HG03565 (cell line): ENCODE data around the gene BRMS1L.
"Not testable (repeated sequence)": the region's sequence is repeated elsewhere in the genome, so short reads cannot be mapped to it uniquely, and the experiment has no call there.

ENCODE experiments used
- ATAC-seq: cut with Tn5 transposase; IDR thresholded peaks from one replicate; pipeline ENCODE4 v1.9.1; 2021; ENCODE audit warnings: mild to moderate bottlenecking, moderate library complexity; ENCODE audit not compliant: unreplicated experiment

BRMS1L gene

DNA sequence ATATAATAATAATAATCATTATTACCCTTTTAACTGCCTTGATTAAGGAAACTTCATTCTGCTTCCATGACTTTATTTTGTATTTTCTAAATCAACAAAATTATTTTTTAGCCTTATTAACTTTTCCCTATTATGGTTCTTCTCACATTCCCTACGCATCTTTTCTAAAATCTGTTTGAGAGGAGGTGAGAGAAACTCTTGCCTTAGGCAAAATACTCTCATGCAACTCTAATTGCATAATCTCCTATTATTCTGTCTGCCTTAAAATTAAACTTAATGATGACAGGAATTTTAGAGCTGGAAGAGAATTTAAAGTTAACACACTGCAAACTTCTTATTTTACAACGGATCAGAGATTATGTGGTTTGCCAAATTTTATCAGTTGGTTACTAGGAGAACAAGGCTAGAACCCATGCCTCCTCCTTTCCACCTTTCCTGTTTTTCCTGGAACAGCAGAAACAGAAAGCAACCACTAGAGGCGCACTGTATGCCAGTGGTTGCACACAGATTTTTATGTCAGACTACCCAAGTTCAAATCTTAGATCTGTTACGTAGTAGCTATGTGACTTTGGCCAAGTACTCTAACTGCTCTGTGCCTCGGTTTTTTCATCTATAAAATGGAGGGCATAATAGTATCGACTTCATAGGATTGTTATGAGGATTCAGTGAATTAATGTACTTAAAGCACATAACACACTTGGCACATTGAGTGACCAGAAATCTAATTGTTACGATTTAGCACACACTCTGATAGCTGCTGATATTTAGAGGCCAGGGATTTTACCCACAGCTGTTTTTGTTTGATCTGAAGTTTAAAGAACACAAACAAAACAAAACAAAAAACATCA lies 4.3 kb upstream of the BRMS1L start:
- ATAC-seq, result no peak

DNA sequence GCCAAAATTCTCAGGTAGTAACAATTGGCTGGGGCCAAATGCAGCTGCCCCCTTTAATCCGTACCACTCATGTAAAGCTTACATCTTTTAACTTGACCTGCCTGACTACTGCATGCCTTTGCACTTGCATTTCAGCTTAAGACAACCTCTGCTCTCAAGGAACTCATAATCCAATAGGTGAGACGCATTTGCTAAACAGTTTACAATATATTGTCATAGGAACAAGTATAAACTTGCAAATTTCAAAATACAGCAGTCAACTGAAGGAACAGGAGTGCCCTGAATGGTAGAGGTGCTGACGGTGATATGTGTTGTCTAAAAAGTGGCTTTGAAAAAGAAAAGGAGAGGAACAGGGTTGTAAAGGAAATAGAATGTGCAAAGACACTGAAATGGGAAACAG lies 3.6 kb upstream of the BRMS1L start:
- no peak for ATAC-seq

DNA sequence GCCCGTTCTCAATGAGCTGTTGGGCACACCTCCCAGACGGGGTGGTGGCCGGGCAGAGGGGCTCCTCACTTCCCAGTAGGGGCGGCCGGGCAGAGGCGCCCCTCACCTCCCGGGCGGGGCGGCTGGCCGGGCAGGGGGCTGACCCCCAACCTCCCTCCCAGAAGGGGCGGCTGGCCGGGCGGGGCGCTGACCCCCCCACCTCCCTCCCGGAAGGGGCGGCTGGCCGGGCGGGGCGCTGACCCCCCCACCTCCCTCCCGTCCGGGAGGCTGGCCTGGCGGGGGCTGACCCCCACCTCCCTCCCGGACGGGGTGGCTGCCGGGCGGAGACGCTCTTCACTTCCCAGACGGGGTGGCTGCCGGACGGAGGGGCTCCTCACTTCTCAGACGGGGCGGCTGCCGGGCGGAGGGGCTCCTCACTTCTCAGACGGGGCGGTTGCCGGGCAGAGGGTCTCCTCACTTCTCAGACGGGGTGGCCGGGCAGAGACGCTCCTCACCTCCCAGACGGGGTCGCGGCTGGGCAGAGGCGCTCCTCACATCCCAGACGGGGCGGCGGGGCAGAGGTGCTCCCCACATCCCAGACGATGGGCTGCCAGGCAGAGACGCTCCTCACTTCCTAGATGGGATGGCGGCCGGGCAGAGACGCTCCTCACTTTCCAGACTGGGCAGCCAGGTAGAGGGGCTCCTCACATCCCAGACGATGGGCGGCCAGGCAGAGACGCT lies 1.5 kb upstream of the BRMS1L start:
- ATAC-seq, result not testable (repeated sequence)

DNA sequence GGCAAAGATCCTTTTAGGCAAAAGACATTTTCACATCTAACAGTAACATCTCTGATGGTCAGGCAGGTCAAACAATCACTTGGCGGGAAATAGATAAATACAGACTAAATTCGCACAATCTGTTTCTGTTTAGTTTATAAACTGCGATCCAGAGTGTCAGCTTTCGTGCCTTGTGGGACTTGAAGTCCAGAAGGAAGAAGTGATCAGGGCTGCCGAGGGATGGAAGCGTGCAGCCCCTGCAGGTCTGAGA lies 245 bp upstream of the BRMS1L start:
- ATAC-seq, result no peak

DNA sequence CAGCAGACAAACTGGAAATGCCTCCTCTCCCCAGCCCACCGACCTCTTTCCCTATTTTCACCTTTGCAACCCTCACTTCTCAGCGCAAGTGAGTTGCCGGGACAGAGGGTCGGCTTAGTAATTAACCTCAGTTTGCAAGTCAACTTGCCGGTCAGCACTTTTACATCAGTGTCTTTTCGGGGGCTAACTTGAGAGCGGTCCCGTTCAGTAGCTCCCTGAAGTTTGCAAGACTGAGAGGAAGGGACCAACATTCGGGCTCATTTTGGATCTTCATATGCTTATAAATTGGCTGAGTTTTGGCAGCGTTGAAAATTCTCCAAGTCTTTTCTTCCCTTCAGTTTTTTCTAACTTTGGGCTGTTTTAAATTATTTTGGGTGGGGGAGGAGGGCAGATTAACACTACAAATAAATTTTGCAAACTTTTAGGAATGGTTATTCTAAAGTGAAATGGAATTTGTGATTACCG lies 846 bp downstream of the BRMS1L start:
- no peak for ATAC-seq

DNA sequence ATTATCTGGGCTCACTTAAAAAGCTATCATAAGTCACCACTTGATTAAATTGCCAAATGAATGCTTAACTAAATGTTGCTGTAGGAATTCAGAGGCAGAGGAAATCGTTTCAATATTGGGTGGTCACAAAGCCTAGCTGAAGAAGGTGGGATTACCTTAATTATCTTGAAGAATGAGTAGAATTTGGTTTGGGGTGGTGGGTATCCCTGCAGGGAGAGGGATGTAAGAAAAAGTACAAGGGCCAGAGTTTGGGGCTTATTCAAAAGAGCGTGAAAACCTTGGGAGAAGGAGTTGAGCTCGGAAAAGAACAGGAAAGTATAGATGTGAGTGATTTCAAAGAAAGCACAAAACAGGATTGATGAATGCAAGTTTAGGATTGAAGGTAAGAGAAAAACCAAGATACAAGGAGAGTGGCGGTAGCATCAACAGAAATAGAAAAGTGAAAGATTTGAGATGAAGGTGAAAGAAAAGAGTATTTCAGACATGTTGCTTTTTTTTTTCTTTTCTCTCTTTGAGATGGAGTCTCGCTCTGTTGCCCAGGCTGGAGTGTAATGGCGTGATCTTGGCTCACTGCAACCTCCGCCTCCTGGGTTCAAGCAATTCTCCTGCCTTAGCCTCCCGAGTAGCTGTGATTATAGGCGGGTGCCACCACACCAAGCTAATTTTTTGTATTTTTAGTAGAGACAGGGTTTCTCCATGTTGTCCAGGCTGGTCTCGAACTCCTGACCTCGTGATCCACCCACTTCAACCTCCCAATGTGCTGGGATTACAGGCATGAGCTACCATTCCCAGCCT lies 1.7 kb downstream of the BRMS1L start:
- no peak for ATAC-seq

DNA sequence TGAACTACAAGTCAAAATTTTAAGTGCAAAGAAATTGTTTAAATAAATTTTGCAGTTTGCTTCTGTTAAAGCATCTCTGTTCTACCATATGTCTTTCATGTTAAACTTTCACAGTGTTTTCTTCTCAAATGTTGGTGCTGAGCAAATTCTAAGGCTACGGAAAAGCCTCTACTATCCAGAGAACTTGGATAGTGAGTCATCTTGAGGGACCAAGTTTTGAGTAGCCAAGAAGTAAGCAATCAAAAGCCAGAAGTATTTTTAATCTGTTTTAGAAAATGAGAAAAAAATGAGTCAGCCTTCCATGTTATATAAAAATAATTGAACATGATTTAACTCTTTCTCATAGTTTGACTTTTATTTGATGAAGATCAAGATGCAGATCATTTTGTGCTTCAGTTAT lies 3.3 kb downstream of the BRMS1L start:
- ATAC-seq, result no peak

DNA sequence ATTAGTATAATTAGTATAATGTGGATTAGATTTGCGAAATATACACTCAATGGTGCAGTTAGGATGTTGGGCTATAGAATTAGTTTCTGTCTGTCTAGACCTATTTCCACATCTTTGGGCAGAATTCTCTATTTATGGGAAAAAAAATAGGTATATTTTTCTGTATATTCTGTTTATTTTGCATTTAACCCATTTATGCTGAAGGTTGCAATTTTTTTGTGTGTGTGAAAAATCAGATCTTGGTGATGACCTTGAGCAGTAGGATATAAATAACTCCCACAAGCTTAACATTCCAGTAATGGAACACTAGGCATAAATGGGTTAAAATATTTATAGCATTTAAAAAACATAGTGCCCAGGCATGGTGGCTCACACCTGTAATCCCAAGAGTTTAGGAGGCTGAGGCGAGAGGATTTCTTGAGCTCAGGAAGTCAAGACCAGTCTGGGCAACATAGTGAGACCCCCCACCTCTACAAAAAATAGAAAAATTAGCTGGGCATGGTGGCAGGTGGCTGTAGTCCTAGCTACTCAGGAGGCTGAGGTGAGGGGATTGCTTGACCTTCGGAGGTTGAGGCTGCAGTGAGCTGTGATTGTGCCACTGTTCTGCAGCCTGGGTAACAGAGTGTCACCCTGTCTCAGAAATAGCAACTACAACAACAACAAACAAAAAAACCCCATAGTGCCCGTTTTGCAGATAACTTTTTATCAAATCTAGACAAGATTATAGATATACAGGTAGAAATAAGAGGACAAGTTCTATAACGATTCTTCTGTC lies 9.3 kb downstream of the BRMS1L start:
- no peak for ATAC-seq

DNA sequence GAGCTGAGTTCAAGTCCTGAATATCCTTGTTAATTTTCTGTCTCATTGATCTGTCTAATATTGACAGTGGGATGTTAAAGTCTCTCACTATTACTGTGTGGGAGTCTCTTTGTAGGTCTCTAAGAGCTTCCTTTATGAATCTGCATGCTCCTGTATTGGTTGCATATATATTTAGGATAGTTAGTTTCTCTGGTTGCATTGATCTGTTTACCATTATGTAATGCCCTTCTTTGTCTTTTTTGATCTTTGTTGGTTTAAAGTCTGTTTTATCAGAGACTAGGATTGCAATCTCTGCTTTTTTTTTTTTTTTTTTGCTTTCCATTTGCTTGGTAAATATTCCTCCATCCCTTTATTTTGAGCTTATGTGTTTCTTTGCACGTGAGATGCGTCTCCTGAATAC lies 15.6 kb downstream of the BRMS1L start:
- not testable (repeated sequence) for ATAC-seq

DNA sequence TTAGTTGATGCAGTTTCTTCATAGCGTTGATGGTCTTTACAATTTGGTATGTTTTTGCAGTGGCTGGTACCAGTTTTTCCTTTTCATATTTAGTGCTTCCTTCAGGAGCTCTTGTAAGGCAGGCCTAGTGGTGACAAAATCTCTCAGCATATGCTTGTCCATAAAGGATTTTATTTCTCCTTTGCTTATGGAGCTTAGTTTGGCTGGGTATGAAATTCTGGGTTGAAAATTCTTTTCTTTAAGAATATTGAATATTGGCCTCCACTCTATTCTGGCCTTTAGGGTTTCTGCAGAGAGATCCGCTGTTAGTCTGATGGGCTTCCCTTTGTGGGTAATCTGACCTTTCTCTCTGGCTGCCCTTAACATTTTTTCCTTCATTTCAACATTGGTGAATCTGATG lies 16.1 kb downstream of the BRMS1L start:
- not testable (repeated sequence) for ATAC-seq

DNA sequence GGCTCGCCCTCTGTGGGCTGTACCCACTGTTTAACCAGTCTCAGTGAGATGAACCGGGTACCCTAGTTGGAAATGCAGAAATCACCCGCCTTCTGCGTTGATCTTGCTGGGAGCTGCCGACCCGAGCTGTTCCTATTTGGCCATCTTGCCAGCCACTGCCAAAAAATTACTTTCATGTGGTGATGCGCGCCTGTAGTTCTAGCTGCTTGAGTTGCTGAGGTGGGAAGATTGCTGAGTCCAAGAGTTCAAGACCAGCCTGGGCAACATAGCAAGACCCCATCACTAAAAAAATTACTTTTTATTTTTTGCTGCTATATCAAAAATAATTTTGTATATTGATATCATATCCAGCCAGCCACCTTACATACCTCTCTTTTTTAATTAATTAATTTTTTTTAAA lies 18.4 kb downstream of the BRMS1L start:
- no peak for ATAC-seq

DNA sequence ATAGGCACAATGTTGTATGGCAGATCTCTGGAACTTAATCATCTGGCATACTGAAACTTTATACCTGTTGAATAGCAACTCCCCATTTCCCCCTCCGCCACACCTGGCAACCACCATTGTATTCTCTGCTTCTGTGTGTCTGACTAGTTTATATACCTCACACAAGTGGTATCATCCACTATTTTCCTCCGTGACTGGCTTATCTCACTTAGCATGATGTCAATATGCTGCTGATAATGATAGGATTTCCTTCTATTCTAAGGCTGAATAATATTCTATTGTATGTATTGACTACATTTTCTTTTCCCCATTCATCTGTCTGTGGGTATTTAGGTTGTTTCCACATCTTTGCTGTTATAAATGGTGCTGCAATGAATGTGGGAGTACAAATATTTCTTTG lies 21.5 kb downstream of the BRMS1L start:
- ATAC-seq, result no peak

DNA sequence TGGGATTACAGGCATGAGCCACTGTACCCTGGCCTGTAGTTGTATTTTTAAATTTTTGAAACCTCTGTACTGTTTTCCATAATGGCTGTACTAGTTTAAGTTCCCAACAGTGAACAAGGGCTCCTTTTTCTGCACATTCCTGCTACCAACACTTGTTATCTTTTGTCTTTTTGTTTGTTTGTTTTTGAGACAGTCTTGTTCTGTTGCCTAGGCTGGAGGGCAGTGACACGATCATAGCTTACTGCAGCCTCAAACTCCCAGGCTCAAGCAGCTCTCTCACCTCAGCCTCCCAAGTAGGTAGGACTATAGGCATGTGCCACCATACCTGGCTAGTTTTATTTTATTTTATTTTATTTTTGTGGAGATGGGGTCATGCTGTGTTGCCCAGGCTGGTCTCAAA lies 23.0 kb downstream of the BRMS1L start:
- no peak for ATAC-seq

DNA sequence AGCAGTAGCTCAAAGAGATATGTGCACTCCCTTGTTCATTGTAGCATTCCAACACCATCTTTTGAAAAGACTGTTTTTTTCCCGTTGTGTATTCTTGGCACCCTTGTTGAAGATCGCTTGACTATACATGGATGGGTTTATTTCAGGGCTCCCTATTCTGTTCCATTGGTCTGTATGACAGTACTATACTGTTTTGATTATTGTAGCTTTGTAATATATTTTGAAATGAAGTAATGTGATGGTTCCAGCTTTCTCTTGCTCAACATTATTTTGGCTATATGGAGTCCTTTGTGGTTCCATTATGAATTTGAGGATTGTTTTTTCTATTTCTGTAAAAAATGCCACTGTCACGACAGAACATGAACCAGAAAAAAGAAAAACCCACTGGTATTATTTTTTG lies 25.7 kb downstream of the BRMS1L start:
- ATAC-seq, result no peak

DNA sequence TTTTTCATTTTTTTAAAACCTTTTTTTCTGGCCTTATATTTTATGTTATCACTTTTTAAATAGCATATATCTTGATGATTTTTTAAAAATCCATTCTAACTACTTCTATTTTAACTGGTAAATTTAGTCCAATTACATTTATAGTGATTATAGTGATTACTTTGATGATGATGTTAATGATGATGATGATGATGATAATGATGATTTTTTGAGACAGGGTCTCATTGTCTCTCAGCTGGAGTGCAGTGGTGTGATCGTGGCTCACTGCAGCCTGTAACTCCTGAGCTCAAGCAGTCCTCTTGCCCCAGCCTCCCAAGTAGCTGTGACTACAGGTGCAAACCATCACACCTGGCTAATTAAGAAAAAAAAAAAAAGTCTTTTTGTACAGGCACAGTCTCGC lies 27.1 kb downstream of the BRMS1L start:
- no peak for ATAC-seq

DNA sequence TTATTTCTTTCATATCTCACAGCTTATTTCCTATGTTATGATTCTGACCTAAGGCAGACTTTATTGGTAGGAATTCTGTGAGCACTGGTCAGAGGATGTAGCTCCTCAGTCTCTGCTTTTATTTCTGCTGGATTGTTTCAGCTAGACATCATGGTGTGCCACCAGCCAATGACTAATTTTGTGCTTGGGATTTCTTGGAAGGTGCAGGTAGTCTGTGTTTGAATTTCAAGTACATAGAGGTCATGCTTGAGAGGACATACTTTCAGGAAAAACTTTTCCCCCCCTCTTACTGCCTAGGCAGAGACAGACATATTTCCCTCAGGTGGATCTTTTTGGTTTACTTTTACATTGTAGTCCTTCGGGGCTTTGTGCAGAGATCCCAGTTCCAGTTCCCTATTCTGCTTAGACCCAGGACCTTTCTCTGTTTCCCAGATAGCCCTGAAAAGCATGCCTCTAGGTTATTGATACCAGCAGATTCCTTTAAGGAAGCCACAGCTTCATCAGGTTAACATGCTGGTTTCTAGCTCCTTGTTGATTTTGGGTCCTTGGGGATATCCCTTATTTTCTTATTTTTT lies 28.6 kb downstream of the BRMS1L start:
- no peak for ATAC-seq

DNA sequence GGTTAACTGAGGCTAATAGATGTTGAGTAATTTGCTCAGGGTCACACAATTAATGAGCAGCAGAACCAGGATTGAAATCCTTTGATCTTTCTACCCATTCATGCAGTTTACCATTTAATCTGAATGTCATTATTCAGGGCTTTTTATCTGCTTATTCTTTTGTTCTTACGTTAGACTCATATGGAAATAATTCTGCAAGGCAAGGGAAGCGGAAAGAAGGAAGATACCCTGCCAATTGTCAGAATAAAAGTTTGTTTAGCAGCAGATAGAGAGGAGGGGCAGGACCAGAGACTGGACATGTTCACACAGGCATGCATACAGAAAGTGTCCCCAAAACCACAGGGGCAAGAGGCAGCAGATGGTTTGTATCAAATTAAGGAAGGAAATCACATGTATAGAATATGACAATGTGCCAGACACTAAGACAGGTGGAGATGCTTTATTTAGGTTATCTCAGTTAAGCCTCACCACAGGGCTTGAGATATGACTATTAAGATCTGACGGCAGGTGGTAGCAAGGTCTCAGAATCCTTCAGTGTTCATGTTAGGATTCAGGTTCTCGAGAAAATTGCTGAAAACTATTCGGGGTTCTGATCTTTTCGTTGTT lies 29.8 kb downstream of the BRMS1L start:
- ATAC-seq, result peak; percentile 99

DNA sequence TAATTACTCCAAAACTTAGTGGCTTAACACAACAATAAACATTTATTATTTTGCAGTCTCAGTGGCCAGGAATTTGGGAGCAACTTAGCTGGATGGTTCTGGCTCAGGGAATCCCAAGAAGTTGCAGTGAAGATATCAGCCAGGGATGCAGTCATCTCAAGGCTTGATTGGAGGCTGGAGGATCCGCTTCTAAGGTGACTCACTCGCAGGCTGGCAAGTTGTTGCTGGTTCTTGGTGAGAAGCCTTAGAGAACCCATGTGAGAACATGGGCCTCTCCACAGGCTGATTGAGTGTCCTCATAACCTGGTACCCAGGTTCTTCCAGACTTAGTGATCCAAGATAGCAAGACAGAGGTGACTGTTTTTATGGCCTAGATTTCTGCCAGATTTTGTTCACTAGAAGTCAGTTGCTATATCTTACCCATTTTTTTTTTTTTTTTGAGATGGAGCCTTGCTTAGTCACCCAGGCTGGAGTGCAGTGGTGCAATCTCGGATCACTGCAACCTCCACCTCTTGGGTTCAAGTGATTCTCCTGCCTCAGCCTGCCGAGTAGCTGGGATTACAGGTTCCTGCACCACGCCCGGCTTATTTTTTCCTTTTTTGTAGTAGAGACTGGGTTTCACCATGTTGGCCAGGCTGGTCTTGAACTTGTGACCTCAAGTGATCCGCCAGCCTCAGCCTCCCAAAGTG lies 32.5 kb downstream of the BRMS1L start:
- ATAC-seq, result no peak

DNA sequence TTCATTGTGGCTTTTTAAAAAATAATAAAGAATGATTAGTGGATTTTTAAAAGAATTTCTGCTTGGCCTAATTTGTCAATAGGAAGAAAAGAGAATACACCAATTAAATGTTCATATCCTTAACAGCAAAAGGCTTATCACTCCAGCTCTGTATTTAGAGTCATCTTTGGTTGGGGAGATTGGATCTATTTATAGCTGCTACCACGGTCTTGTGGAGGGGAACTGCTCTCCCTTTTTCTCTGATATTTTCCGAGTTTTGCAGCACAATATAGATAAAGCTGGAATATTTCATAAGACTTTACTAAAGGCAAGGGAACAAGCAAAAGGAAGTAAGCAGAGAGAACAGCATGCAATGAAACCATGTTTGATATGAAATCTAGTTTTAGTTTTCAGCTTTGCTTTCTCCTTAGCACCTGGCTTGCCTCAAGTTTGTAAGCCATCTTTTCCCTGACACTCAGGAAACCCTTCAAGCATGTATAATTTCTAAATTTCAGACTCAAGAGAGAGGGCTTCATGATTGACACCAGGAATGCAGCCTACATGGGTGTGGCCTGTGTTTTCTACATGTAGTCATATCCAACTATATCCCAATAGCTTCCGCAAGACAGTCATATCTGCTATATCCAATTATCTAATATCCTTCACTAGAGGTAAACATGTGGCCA lies 35.2 kb downstream of the BRMS1L start:
- ATAC-seq, result no peak
